GM21717 (cell line): ENCODE data around the gene MED27.
A peak's percentile ranks its signal among the peaks of the same experiment; 100 is the strongest.
"Not testable (repeated sequence)": the region's sequence is repeated elsewhere in the genome, so short reads cannot be mapped to it uniquely, and the experiment has no call there.

ENCODE experiments used
- ATAC-seq: cut with Tn5 transposase; IDR thresholded peaks from one replicate; pipeline ENCODE4 v1.9.1; 2021; ENCODE audit warnings: mild to moderate bottlenecking, moderate library complexity; ENCODE audit not compliant: unreplicated experiment

The MED27 gene

DNA sequence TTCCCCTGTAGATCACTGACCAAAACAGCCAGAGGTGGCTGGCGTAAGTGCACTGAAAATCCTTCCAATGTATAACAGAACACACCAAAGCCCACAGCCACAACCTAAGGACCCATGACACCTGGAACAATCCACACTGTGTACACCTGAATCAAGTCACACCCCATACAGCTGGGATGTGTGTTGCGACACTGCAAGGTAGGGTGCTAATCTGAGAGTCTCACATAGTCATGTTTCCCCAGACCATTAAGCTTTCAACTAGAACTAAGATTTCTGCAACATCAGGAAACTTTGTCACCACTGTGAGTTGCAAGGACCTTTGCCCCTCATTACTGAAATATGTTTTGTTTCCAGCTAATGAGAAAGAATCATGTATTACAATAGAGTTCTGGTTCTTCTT lies 59.4 kb downstream of the MED27 start:
- no peak for ATAC-seq

- ATAC-seq, result no peak
These were observed 60.0 kb downstream of the MED27 start for GRCh38 chr9:132019702-132020101.

DNA sequence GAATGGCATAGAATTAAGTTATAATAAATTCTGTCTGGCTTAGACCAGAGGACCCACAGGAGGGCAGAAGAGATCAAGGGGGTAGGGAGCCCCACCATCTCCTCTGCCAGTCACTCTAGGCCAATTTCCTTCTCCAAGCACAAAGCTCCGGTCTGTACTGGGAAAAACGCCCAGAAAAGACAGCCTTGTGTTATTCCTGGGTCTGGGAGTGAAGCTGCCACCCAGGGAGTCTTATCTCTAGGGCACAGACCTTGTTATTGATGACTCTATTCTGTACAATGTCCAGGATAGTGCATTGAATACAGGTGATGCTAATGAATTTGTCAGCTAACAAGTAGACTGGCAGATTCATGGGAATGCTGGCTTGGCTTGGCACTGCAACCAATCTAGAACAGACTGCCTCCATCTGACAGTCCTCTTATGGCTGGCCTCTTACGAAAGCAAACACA lies 60.7 kb downstream of the MED27 start:
- ATAC-seq, result no peak

DNA sequence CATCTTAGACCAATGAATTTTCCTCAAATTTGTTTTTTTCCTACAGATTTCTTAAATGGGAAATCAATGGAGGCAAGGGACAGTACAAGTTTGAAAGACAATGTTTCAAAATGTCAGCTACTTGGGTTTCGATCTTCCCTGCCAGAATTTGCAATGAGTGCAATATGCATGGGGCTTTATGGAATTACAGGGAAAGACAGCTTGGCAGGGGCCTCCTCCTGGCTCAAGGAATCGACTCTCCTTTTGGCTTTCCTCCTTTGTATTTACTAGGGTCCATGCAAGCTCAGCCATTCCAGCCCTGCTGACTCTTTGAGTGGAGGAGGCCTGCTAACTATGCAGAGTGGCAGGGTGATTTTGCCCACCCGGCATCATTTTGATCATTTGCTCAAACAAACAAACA lies 63.2 kb downstream of the MED27 start:
- ATAC-seq, result no peak

- no peak for ATAC-seq
These were observed 63.8 kb downstream of the MED27 start for GRCh38 chr9:132015866-132016265.

DNA sequence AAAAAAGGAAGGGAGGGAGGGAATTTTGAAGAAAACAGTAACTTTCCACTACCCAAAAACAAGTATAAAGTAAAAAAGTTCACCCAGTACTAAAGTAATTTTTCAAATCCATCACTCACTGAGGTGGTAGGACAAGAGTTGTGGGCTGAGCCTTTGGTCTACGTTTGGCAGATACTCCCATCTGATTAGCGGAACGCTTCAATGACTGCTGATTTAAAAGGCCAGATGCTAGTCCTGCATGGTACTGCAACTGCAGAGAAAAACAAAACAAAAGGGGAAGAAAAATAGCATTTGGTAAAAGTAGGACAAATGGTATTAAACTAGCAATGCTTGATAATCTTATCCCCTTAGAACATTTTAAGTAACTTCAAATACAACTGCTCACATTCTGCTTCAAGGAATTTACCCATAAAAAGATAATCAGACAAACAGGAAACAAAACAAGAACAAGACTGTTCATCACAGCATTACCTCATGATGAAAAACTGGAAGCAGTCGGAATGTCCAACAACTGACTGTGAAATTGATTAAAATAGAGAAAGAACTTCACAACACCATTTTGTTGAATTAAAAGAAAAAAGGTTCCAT lies 65.4 kb downstream of the MED27 start:
- no peak for ATAC-seq

DNA sequence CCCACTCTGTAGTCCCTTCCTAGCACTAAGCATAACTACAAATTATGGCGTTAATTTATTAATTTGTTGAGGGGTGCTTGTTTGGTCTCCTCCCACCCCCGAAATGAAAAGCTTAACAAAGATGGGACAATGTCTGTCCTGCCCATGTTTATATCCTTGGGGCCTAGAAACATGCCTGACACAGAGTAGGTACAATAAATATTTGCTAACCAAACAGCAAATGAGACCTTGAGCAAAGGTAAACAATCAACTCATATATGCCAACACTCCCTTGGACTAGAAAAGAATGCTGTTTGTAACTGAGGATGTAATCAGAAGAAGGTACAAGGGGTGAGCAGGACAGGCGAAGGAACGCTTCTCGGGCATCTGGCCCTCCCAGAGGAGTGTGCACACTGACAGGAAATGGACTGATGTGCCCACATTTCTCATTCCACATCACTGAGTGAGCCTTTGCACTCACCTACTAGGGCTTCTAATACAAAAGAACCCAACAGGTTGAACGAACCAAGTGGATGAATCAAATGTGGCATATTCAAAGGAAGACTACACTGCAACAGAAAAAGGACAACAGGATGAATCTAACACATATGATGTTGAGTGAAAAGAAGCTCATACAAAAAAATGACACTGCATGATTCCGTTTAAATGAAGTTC lies 66.8 kb downstream of the MED27 start:
- no peak for ATAC-seq

GRCh38 chr9:132011896-132012295 lies 67.8 kb downstream of the MED27 start:
- ATAC-seq, result no peak

DNA sequence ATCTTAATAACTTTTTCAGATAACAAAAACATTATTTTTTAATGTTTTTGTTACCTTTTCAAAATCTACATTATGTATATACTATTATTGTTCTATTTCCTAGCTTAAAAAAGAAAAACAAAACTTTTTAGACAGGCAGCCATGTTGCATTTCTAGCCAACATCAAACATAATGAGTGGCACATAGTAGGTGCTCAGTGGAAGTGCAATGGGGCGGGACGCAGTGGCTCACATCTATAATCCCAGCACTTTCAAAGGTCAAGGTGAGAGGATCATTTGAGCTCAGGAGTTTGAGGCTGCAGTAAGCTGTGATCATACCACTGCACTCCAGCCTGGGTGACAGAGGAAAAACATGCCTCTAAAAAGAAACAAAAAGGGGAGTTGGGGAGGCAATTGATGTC lies 68.4 kb downstream of the MED27 start:
- ATAC-seq, result no peak

DNA sequence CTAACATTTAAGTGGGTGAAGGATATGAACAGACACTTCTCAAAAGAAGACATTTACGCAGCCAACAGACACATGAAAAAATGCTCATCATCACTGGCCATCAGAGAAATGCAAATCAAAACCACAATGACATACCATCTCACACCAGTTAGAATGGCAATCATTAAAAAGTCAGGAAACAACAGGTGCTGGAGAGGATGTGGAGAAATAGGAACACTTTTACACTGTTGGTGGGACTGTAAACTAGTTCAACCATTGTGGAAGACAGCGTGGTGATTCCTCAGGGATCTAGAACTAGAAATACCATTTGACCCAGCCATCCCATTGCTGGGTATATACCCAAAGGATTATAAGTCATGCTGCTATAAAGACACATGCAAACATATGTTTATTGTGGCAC lies 69.5 kb downstream of the MED27 start:
- ATAC-seq, result not testable (repeated sequence)

GRCh38 chr9:132008855-132009812 lies 70.5 kb downstream of the MED27 start:
- ATAC-seq, result no peak

DNA sequence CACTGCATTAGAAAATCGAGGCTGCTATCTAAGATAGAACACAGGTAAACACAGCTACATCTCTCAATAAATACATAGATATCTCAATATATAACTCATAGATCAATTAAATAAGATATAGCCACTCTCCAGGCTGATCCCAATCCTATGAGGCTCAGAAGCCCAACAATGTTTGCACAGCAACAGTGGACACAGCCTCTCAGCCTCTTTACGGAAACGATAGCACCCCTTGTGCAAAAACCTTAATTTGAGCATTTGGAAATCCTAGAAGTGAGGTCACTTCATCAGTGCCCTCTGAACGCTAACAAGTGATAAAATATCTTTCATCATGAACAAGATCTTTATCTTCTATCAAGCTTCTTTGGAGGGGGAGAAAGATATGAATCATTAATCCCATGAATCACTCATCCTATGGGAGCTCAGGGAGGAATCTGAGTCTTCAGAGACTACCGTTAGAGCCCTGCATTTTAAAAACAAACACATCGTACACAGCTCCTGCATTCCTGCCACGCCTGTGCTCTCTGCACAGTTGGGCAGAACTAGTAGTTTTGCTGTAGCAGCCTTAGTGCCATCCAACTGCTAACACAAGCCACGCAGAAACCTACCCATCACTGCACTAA lies 71.4 kb downstream of the MED27 start:
- ATAC-seq, result no peak

- peak; percentile 15 for ATAC-seq
These were observed 72.2 kb downstream of the MED27 start for GRCh38 chr9:132007371-132008025.

GRCh38 chr9:132006677-132007370 lies 72.8 kb downstream of the MED27 start:
- ATAC-seq, result peak; percentile 74

DNA sequence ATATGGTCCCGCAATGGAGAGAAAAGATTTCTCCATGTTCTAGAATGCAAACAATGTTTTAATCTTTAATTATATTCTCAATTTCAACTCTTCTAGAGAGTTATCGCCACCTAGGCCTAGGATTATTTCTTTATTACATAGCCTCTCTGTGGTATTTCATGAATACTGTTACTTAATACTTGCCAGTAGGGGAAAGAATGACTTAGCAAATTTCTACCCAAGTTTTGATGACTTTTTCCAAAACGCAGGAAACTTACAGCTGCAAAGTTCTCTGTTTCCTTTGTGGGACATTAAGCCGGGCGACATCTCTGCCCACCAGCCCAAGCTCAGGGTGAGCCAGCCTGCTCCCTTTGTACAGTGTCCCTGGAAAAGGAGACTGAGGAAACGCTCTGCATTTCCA lies 73.8 kb downstream of the MED27 start:
- no peak for ATAC-seq

GRCh38 chr9:132004323-132004722 lies 75.3 kb downstream of the MED27 start:
- no peak for ATAC-seq

DNA sequence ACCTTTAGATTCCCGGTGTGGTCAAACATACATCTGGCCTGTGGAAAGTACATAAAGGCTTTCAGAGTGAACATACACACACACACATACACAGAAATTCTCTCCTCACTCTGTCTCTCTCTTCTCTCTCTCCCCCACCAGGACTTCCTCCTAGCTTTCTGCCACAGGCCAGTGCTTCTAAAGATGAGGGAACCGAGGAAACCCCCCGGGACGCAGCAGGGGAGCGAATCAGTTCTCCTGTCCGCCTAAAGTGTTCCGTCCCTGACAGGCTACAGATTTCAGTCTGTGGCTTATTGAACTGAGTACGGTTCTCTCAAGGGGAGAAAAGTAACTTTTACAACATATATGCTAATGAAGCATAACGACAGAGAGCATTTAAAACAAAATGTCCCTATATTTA lies 75.8 kb downstream of the MED27 start:
- no peak for ATAC-seq

- no peak for ATAC-seq
These were observed 76.4 kb downstream of the MED27 start for GRCh38 chr9:132003319-132003704.

- no peak for ATAC-seq
These were observed 76.9 kb downstream of the MED27 start for GRCh38 chr9:132002643-132003318.

GRCh38 chr9:132001567-132001966 lies 78.1 kb downstream of the MED27 start:
- no peak for ATAC-seq
